ENCODE measurements around the gene COPS2. TPM values are rescaled to one million over a fixed set of nuclear protein-coding genes. Genes with fewer than 3 reads are reported as not detected.

Gene COPS2
- total and polyA plus RNA-seq, 9 of the 15 experiments (the other 6 are each of a cell fraction or from before 2014, with no cell fraction given), result 66.4 to 154 (median 117) TPM

DNA sequence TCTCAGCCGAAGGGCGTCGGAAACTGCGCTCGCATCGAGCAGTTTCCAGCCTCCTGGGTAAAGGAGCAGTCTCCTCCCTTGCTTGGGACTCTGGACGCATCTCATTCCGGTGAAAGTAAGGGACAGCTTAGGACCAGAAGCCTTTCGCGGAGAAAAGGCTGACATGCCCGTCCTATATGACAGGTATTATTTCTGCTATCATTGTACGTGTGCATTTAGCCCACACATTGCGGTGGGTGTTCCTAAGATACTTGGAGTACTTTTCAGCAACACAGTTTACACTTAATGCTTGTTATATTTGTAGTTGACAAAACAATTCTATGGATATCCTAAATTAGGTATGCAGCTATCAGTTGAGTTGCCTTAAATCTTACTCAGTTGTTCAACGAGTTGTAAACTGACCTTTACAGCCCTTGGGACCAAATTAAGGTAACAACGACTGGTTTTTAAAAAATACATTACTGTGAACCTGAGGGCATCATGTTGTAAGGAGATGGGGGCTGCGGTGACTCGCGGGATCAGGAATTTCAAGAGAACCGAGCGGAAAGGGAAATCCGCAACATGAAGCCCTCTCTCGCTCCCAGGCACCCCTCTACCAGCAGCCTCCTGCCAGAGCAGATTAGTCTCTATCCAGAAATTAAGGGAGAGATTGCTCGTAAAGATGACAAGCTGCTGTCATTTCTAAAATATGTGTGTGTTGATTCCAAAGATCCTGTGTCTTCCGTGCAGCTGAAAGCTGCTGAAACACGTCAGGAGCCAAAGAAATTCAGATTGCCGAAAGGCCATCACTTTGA, 632 bp upstream of the COPS2 start (continued):
- TF ChIP-seq TEAD1 (CRISPR knock-in tag; IDR thresholded peaks at IDR 0.05) (no peak), ARID2 (IDR thresholded peaks at IDR 0.05) (no peak), DIDO1 (tag; IDR thresholded peaks at IDR 0.05; ENCODE audit: low read depth) (no peak), MAZ (CRISPR knock-in tag; conservative IDR thresholded peaks at IDR 0.05 in 1 of 2, IDR thresholded peaks at IDR 0.05 in 1 of 2) (no peak), NR2C2 (CRISPR knock-in tag; IDR thresholded peaks at IDR 0.05) (no peak), NR2C2 (tag; IDR thresholded peaks at IDR 0.05) (no peak), MBD2 (IDR thresholded peaks at IDR 0.05; ENCODE audit: borderline replicate concordance, low read depth) (no peak), GABPA (tag; conservative IDR thresholded peaks at IDR 0.05; ENCODE audit: low read depth) (peak; percentile 81), SP2 (IDR thresholded peaks at IDR 0.05; ENCODE audit: extremely low read depth, low read depth, low read length, poor library complexity, severe bottlenecking) (no peak), GABPB1 (CRISPR knock-in tag; IDR thresholded peaks at IDR 0.05) (peak; percentile 6; the same call in 1 of the 2 replicates), ZNF324 (CRISPR knock-in tag; IDR thresholded peaks at IDR 0.05) (0 out of 2 replicates have a peak, but pooled peaks have one; percentile 17), ELF2 (CRISPR knock-in tag; IDR thresholded peaks at IDR 0.05) (no peak), FIP1L1 (IDR thresholded peaks at IDR 0.05; ENCODE audit: low read depth, low read length, poor library complexity, severe bottlenecking) (no peak), MXI1 (IDR thresholded peaks at IDR 0.05; ENCODE audit: low read depth, low read length) (no peak)
- TF ChIP-seq, protein P1, sequence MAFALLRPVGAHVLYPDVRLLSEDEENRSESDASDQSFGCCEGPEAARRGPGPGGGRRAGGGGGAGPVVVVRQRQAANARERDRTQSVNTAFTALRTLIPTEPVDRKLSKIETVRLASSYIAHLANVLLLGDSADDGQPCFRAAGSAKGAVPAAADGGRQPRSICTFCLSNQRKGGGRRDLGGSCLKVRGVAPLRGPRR (CRISPR knock-in tag; IDR thresholded peaks at IDR 0.05), result no peak
- TF ChIP-seq, protein P2, sequence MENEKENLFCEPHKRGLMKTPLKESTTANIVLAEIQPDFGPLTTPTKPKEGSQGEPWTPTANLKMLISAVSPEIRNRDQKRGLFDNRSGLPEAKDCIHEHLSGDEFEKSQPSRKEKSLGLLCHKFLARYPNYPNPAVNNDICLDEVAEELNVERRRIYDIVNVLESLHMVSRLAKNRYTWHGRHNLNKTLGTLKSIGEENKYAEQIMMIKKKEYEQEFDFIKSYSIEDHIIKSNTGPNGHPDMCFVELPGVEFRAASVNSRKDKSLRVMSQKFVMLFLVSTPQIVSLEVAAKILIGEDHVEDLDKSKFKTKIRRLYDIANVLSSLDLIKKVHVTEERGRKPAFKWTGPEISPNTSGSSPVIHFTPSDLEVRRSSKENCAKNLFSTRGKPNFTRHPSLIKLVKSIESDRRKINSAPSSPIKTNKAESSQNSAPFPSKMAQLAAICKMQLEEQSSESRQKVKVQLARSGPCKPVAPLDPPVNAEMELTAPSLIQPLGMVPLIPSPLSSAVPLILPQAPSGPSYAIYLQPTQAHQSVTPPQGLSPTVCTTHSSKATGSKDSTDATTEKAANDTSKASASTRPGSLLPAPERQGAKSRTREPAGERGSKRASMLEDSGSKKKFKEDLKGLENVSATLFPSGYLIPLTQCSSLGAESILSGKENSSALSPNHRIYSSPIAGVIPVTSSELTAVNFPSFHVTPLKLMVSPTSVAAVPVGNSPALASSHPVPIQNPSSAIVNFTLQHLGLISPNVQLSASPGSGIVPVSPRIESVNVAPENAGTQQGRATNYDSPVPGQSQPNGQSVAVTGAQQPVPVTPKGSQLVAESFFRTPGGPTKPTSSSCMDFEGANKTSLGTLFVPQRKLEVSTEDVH (IDR thresholded peaks at IDR 0.05; ENCODE audit: low read depth, partially characterized antibody), result no peak
- TF ChIP-seq, protein P3, sequence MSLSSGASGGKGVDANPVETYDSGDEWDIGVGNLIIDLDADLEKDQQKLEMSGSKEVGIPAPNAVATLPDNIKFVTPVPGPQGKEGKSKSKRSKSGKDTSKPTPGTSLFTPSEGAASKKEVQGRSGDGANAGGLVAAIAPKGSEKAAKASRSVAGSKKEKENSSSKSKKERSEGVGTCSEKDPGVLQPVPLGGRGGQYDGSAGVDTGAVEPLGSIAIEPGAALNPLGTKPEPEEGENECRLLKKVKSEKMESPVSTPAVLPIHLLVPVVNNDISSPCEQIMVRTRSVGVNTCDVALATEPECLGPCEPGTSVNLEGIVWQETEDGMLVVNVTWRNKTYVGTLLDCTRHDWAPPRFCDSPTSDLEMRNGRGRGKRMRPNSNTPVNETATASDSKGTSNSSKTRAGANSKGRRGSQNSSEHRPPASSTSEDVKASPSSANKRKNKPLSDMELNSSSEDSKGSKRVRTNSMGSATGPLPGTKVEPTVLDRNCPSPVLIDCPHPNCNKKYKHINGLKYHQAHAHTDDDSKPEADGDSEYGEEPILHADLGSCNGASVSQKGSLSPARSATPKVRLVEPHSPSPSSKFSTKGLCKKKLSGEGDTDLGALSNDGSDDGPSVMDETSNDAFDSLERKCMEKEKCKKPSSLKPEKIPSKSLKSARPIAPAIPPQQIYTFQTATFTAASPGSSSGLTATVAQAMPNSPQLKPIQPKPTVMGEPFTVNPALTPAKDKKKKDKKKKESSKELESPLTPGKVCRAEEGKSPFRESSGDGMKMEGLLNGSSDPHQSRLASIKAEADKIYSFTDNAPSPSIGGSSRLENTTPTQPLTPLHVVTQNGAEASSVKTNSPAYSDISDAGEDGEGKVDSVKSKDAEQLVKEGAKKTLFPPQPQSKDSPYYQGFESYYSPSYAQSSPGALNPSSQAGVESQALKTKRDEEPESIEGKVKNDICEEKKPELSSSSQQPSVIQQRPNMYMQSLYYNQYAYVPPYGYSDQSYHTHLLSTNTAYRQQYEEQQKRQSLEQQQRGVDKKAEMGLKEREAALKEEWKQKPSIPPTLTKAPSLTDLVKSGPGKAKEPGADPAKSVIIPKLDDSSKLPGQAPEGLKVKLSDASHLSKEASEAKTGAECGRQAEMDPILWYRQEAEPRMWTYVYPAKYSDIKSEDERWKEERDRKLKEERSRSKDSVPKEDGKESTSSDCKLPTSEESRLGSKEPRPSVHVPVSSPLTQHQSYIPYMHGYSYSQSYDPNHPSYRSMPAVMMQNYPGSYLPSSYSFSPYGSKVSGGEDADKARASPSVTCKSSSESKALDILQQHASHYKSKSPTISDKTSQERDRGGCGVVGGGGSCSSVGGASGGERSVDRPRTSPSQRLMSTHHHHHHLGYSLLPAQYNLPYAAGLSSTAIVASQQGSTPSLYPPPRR (CRISPR knock-in tag; IDR thresholded peaks at IDR 0.05; ENCODE audit: borderline replicate concordance), result 0 out of 2 replicates have a peak, but pooled peaks have one; percentile 1
